ENCODE data around the gene ARMH2. TPM values are rescaled to one million over a fixed set of nuclear protein-coding genes. Genes with fewer than 3 reads are reported as not detected.
A peak's percentile ranks its signal among the peaks of the same experiment; 100 is the strongest.

The ARMH2 gene
- total and polyA plus RNA-seq, 2 donors (not counting 1 experiment from before 2014, with no cell fraction given), result 0.43 to 5.0 TPM

- POLR2A ChIA-PET, result no interaction called here
- no peak overlapping the region for H3K4me3 Mint-ChIP-seq
Measured at GRCh38 chr6:24836109-24836508, 37.4 kb upstream of the ARMH2 start.

More at GRCh38 chr6:24836109-24836508, 37.4 kb upstream of the ARMH2 start:
- H4K20me1 ChIP-seq (ENCODE audit: control insufficient read depth, insufficient read depth, low read length, poor library complexity, severe bottlenecking), result peaks cover 65% of the 10 kb centered on the region
- peaks cover 20 to 91% of the 10 kb centered on the region in 2 experiments for H3K36me3 ChIP-seq (replicated peaks in 1 of 2; ENCODE audit: control extremely low read depth in 1 of 2, control insufficient read depth in 1 of 2, extremely low read depth in 1 of 2, insufficient read depth in 2 of 2, low read length in 1 of 2)
- H3K4me1 ChIP-seq (ENCODE audit: control insufficient read depth in 2 of 2, insufficient read depth in 2 of 2, low read length in 2 of 2), result peaks cover 0 to 5% of the 10 kb centered on the region in 2 donors
- no peaks in the 10 kb centered on the region for H3K9me3 ChIP-seq (ENCODE audit: control extremely low read depth in 1 of 3, control insufficient read depth in 2 of 3, insufficient read depth in 1 of 3, low read length in 2 of 3)
- H3K4me3 ChIP-seq (ENCODE audit: control extremely low read depth in 1 of 5, extremely low read depth in 1 of 5, insufficient read depth in 1 of 5, low read depth in 2 of 5, low read length in 4 of 5), result no peak overlapping the region
- Mint-ChIP-seq H3K27ac (peak overlapping the region; percentile 78), H3K27me3 (no peaks in the 10 kb centered on the region), H3K9me3 (ENCODE audit: insufficient read depth) (no peaks in the 10 kb centered on the region), H3K4me1 (peaks cover 14% of the 10 kb centered on the region)
- no peak for ATAC-seq (ENCODE audit: low read depth)
- no peak overlapping the region for H3K9ac ChIP-seq (ENCODE audit: low read length)
- no peak overlapping the region for H3K4me2 ChIP-seq (replicated peaks; ENCODE audit: low read depth, low read length, poor library complexity, severe bottlenecking)
- peaks cover 13% of the 10 kb centered on the region for H3K79me2 ChIP-seq (ENCODE audit: control insufficient read depth, insufficient read depth, low read length)
- WGBS (ENCODE audit: insufficient coverage), result no CpG with 5 or more reads among the region's 2 CpGs
- CTCF ChIA-PET, result interaction anchor here (1.1 to 2.5 kb wide), 3 partner anchors 9 to 182 kb away, joined by 3 to 13 read pairs (median 6); no protein-coding TSS in a partner anchor
- no peak overlapping the region for H2AFZ ChIP-seq (ENCODE audit: insufficient read depth, low read depth, low read length, poor library complexity, severe bottlenecking)
- H3K27ac ChIP-seq (ENCODE audit: low read length in 2 of 2), result peak overlapping the region in 1 of 2 donors; percentile 47
- TF ChIP-seq CTCF (IDR thresholded peaks at IDR 0.05) (no peak), EZH2 (IDR thresholded peaks at IDR 0.05; ENCODE audit: borderline replicate concordance, insufficient read depth, low read depth, low read length, poor library complexity, severe bottlenecking) (no peak)
- intact Hi-C loops (cut with micrococcal nuclease), result no loop called here
- no peak for DNase-seq
- H3K27me3 ChIP-seq (replicated peaks in 1 of 4; ENCODE audit: control extremely low read depth in 1 of 4, control insufficient read depth in 3 of 4, insufficient read depth in 4 of 4, low read length in 3 of 4), result no peaks in the 10 kb centered on the region
